GM23248 (cell line): ENCODE data around the gene IQCK. TPM values are rescaled to one million over a fixed set of nuclear protein-coding genes. Genes with fewer than 3 reads are reported as not detected.

Experiments used
- DNase-seq: peaks from one replicate; pipeline ENCODE4 v3.0.0-alpha.2; 2015
- H2AFZ ChIP-seq: fragments of 200-600 bp; sonication (generic); 2 replicates; pipeline ENCODE4 v1.6.1; 2016; ENCODE audit warnings: antibody characterized with exemption
- H3F3A ChIP-seq: fragments of 200-600 bp; sonication (generic); 2 replicates; pipeline ENCODE4 v1.6.1; 2016; ENCODE audit warnings: mild to moderate bottlenecking, antibody characterized with exemption, mixed run types; ENCODE audit not compliant: insufficient read depth
- H3K27ac ChIP-seq: fragments of 200-600 bp; sonication (generic); 2 replicates; pipeline ENCODE4 v1.5.1; 2016; ENCODE audit warnings: mild to moderate bottlenecking
- H3K27me3 ChIP-seq: fragments of 200-600 bp; sonication (generic); replicated peaks from 2 replicates; pipeline ENCODE4 v1.6.1; 2016; ENCODE audit warnings: mild to moderate bottlenecking; ENCODE audit not compliant: insufficient read depth
- H3K36me3 ChIP-seq: fragments of 200-600 bp; sonication (generic); 2 replicates; pipeline ENCODE4 v1.6.1; 2016; ENCODE audit warnings: low read depth, mild to moderate bottlenecking
- H3K4me1 ChIP-seq: fragments of 200-600 bp; sonication (generic); 2 replicates; pipeline ENCODE4 v1.6.1; 2016; ENCODE audit warnings: mild to moderate bottlenecking; ENCODE audit not compliant: insufficient read depth
- H3K4me2 ChIP-seq: fragments of 200-600 bp; sonication (generic); one replicate; pipeline ENCODE4 v1.6.1; 2016; ENCODE audit warnings: mild to moderate bottlenecking; ENCODE audit not compliant: unreplicated experiment
- H3K4me3 ChIP-seq: fragments of 200-600 bp; sonication (generic); 2 replicates; pipeline ENCODE4 v1.5.1; 2016; ENCODE audit warnings: mild to moderate bottlenecking
- H3K79me2 ChIP-seq: fragments of 200-600 bp; sonication (generic); 2 replicates; pipeline ENCODE4 v1.6.1; 2016; ENCODE audit warnings: mild to moderate bottlenecking; ENCODE audit not compliant: insufficient read depth
- H3K9ac ChIP-seq: fragments of 200-600 bp; sonication (generic); 2 replicates; pipeline ENCODE4 v1.6.1; 2016; ENCODE audit warnings: mild to moderate bottlenecking
- H3K9me2 ChIP-seq: fragments of 200-600 bp; sonication (generic); 2 replicates; pipeline ENCODE4 v1.6.1; 2016; ENCODE audit warnings: mixed run types, mild to moderate bottlenecking, moderate library complexity; ENCODE audit not compliant: insufficient read depth
- H3K9me3 ChIP-seq: fragments of 200-600 bp; sonication (generic); one replicate; pipeline ENCODE4 v1.6.1; 2017; ENCODE audit warnings: low read depth
- H4K20me1 ChIP-seq: fragments of 200-600 bp; sonication (generic); 2 replicates; pipeline ENCODE4 v1.6.0; 2016; ENCODE audit not compliant: insufficient read depth
- EZH2 ChIP-seq: fragments of 200-600 bp; sonication (generic); IDR thresholded peaks from 2 replicates; pipeline ENCODE4 v1.6.1; 2018; ENCODE audit warnings: antibody characterized with exemption, mild to moderate bottlenecking; ENCODE audit not compliant: insufficient read depth, poor library complexity, severe bottlenecking
- EZH2phosphoT487 ChIP-seq: fragments of 200-600 bp; sonication (generic); IDR thresholded peaks from 2 replicates; pipeline ENCODE4 v1.6.1; 2018; ENCODE audit warnings: antibody characterized with exemption, moderate library complexity, mild to moderate bottlenecking, low read depth; ENCODE audit not compliant: insufficient read depth
- WGBS, 2 experiments: methylation state at CpG; one replicate each; pipeline ENCODE4 v1.1.6; 2015 to 2017; ENCODE audit warnings: low lambda C conversion rate in 2 of 2, low coverage in 1 of 2; ENCODE audit errors: missing lambda C conversion rate in 2 of 2; 5-methylcytosine and 5-hydroxymethylcytosine counted together
- in situ Hi-C: fragments of 300-500 bp; cut with MboI; formaldehyde crosslinking; loops from 2 replicates; pipeline ENCODE4 v1.15.0; 2020
- polyA plus RNA-seq: library from polyadenylated mRNA; unstranded; fragments of >200 nt; fragmentation: Nextera tagmentation; extraction: Ambion mirVana; gene quantifications from 2 replicates; pipeline ENCODE4 v1.2.1, GENCODE V29; 2016
- total RNA-seq: library from RNA; depleted of rRNA; stranded (reverse); fragments of >200 nt; shearing (Covaris generic); gene quantifications from 2 replicates; pipeline ENCODE4 v1.2.3, GENCODE V29; 2014

The IQCK gene
- total and polyA plus RNA-seq, 2 experiments from 2014 or later = 9.7 to 9.8 TPM

- H3K9me2 ChIP-seq = no peaks in the 10 kb centered on the region
- no peak overlapping the region for H3K9ac ChIP-seq
- H3K27ac ChIP-seq = no peak overlapping the region
- no peaks in the 10 kb centered on the region for H3F3A ChIP-seq
- H3K9me3 ChIP-seq = no peaks in the 10 kb centered on the region
- TF ChIP-seq EZH2phosphoT487 = no peak
- no peak for TF ChIP-seq EZH2
- H3K4me1 ChIP-seq = no peaks in the 10 kb centered on the region
- DNase-seq = no peak
- H3K79me2 ChIP-seq = no peaks in the 10 kb centered on the region
- no peak overlapping the region for H3K4me2 ChIP-seq
- H3K4me3 ChIP-seq = no peak overlapping the region
- H3K36me3 ChIP-seq = no peaks in the 10 kb centered on the region
- 67 to 68% methylated on average over 2 of the region's 2 CpGs for WGBS, 2 experiments
- H2AFZ ChIP-seq = no peak overlapping the region
- H3K27me3 ChIP-seq = no peaks in the 10 kb centered on the region
- no peaks in the 10 kb centered on the region for H4K20me1 ChIP-seq
- in situ Hi-C loops = no loop called here
Measured at GRCh38 chr16:19774024-19774423, 56.0 kb downstream of the IQCK start.

DNA sequence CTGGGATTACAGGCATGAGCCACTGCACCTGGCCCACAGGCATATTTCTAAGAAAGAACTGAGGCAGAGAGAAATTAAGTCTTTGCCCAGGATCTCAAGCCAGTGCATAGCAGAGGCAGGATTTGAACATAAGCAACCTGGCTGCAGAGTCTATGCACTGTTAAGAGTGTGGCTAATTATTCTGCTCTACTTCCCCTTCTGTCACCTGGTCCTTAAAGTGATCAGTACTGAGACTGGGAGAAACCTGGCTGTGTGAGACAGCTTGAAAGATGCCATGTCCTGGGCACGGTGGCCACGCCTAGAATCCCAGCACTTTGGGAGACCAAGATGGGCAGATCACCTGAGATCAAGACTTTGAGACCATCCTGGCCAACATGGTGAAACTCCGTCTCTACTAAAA lies 58.1 kb downstream of the IQCK start:
- no peak overlapping the region for H3K4me3 ChIP-seq
- H3K36me3 ChIP-seq = no peaks in the 10 kb centered on the region
- no peak overlapping the region for H3K9ac ChIP-seq
- WGBS, 2 experiments = 90 to 91% methylated on average over 3 of the region's 3 CpGs
- H3K4me1 ChIP-seq = no peaks in the 10 kb centered on the region
- H3K27ac ChIP-seq = no peak overlapping the region
- no peaks in the 10 kb centered on the region for H3K9me2 ChIP-seq
- no peak overlapping the region for H2AFZ ChIP-seq
- no peak overlapping the region for H3K4me2 ChIP-seq
- no peaks in the 10 kb centered on the region for H3K79me2 ChIP-seq
- no peak for DNase-seq
- H3K27me3 ChIP-seq = no peaks in the 10 kb centered on the region
- TF ChIP-seq EZH2 (no peak), EZH2phosphoT487 (no peak)
- H3K9me3 ChIP-seq = no peaks in the 10 kb centered on the region
- no peaks in the 10 kb centered on the region for H4K20me1 ChIP-seq
- in situ Hi-C loops = no loop called here
- H3F3A ChIP-seq = no peaks in the 10 kb centered on the region

GRCh38 chr16:19776565-19776964 lies 58.5 kb downstream of the IQCK start:
- H3K27me3 ChIP-seq = no peaks in the 10 kb centered on the region
- no peaks in the 10 kb centered on the region for H3K36me3 ChIP-seq
- H3K4me3 ChIP-seq = no peak overlapping the region
- no peak overlapping the region for H3K9ac ChIP-seq
- no peak overlapping the region for H3K4me2 ChIP-seq
- no peak overlapping the region for H3K27ac ChIP-seq
- WGBS, 2 experiments = 88 to 90% methylated on average over 12 of the region's 12 CpGs
- no peaks in the 10 kb centered on the region for H3F3A ChIP-seq
- no peaks in the 10 kb centered on the region for H3K9me2 ChIP-seq
- no peaks in the 10 kb centered on the region for H4K20me1 ChIP-seq
- in situ Hi-C loops = no loop called here
- no peak for DNase-seq
- H2AFZ ChIP-seq = no peak overlapping the region
- TF ChIP-seq EZH2 = no peak
- TF ChIP-seq EZH2phosphoT487 = no peak
- no peaks in the 10 kb centered on the region for H3K79me2 ChIP-seq
- no peaks in the 10 kb centered on the region for H3K9me3 ChIP-seq
- no peaks in the 10 kb centered on the region for H3K4me1 ChIP-seq

- Histone ChIP-seq H4K20me1 (no peaks in the 10 kb centered on the region), H3K4me2 (no peak overlapping the region), H3K36me3 (no peaks in the 10 kb centered on the region), H3K27me3 (no peaks in the 10 kb centered on the region), H3K4me1 (no peaks in the 10 kb centered on the region), H3K9me3 (no peaks in the 10 kb centered on the region), H3K4me3 (no peak overlapping the region), H3K9ac (no peak overlapping the region), H3K79me2 (no peaks in the 10 kb centered on the region), H3K27ac (no peak overlapping the region), H2AFZ (no peak overlapping the region), H3K9me2 (no peaks in the 10 kb centered on the region), H3F3A (no peaks in the 10 kb centered on the region)
- in situ Hi-C loops = no loop called here
- DNase-seq = no peak
- 91 to 94% methylated on average over 3 of the region's 3 CpGs for WGBS, 2 experiments
- no peak for TF ChIP-seq EZH2phosphoT487
- no peak for TF ChIP-seq EZH2
Measured at GRCh38 chr16:19780321-19780720, 62.2 kb downstream of the IQCK start.

- Histone ChIP-seq H3K9ac (no peak overlapping the region), H3K27me3 (no peaks in the 10 kb centered on the region), H3K4me2 (no peak overlapping the region), H3K4me3 (no peak overlapping the region), H3K36me3 (no peaks in the 10 kb centered on the region), H3K9me3 (no peaks in the 10 kb centered on the region), H3K9me2 (no peaks in the 10 kb centered on the region), H3K4me1 (no peaks in the 10 kb centered on the region), H3K27ac (no peak overlapping the region), H2AFZ (no peak overlapping the region), H3F3A (no peaks in the 10 kb centered on the region), H4K20me1 (no peaks in the 10 kb centered on the region), H3K79me2 (no peaks in the 10 kb centered on the region)
- 91 to 96% methylated on average over 6 of the region's 6 CpGs for WGBS, 2 experiments
- TF ChIP-seq EZH2phosphoT487 = no peak
- no peak for TF ChIP-seq EZH2
- in situ Hi-C loops = no loop called here
- DNase-seq = no peak
Measured at GRCh38 chr16:19781226-19781625, 63.2 kb downstream of the IQCK start.
